Panc1 (cell line): ENCODE measurements around the gene SORCS1. TPM values are rescaled to one million over a fixed set of nuclear protein-coding genes. Genes with fewer than 3 reads are reported as not detected.

Experiments used
- ATAC-seq: fragments of 200-7000 bp; cut with Tn5 transposase; 2 replicates; pipeline ENCODE4 v1.9.1; 2020; ENCODE audit warnings: mild to moderate bottlenecking, moderate library complexity
- BruUV-seq: library from RNA; stranded (reverse); fragments of 400-500 nt; replicated peaks from 2 replicates; lab custom pipeline; 2021; lab: Mats Ljungman, UMichigan
- CTCF ChIA-PET: fragments of 300-600 bp; sonication (Branson Sonifier 250); formaldehyde crosslinking; loops from one replicate; lab custom pipeline; 2022; ENCODE audit warnings: antibody characterized with exemption; lab: Charles Lee
- POLR2A ChIA-PET: fragments of 300-600 bp; sonication (Branson Sonifier 250); formaldehyde crosslinking; loops from one replicate; lab custom pipeline; 2022; ENCODE audit warnings: antibody characterized with exemption; lab: Charles Lee
- DNase-seq: peaks from one replicate; pipeline ENCODE4 v3.0.0-alpha.2; 2010; ENCODE audit warnings: low read depth, low spot score
- H3K27ac ChIP-seq: 2 replicates; pipeline ENCODE4 v1.5.1; 2011; ENCODE audit warnings: mild to moderate bottlenecking, low read length, inconsistent platforms
- H3K27me3 ChIP-seq: fragments of 200-500 bp; sonication (Bioruptor generic); 2 replicates; pipeline ENCODE4 v1.6.0; 2014; ENCODE audit warnings: low read length, inconsistent platforms; ENCODE audit not compliant: control insufficient read depth, insufficient read depth
- H3K36me3 ChIP-seq: fragments of 200-500 bp; sonication (Bioruptor generic); 2 replicates; pipeline ENCODE4 v1.5.1; 2014; ENCODE audit warnings: inconsistent platforms, mild to moderate bottlenecking, low read length, moderate library complexity; ENCODE audit not compliant: control insufficient read depth, insufficient read depth
- H3K4me1 ChIP-seq: 2 replicates; pipeline ENCODE4 v1.5.1; 2011; ENCODE audit warnings: inconsistent platforms, mild to moderate bottlenecking, low read length, moderate library complexity; ENCODE audit not compliant: control insufficient read depth, insufficient read depth
- H3K4me3 ChIP-seq, 2 experiments: 2 replicates each; pipeline ENCODE4 v1.5.1; 2011 to 2012; ENCODE audit warnings: low read depth in 2 of 2, low read length in 2 of 2, mild to moderate bottlenecking in 2 of 2, inconsistent platforms in 1 of 2, moderate library complexity in 1 of 2
- H3K9me3 ChIP-seq: fragments of 200-500 bp; sonication (Bioruptor generic); 2 replicates; pipeline ENCODE4 v1.5.1; 2014; ENCODE audit warnings: low read depth, mild to moderate bottlenecking, inconsistent platforms, low read length, moderate library complexity; ENCODE audit not compliant: control insufficient read depth, insufficient read depth
- CTCF ChIP-seq: fragments of 450-650 bp; IDR thresholded peaks from 2 replicates; pipeline ENCODE4 v1.5.1; 2017; ENCODE audit warnings: mild to moderate bottlenecking
- POLR2AphosphoS5 ChIP-seq: IDR thresholded peaks from 2 replicates; pipeline ENCODE4 v1.6.1; 2012; ENCODE audit warnings: mild to moderate bottlenecking, low read depth, low read length, moderate library complexity
- REST ChIP-seq, 2 experiments: IDR thresholded peaks; 2 replicates each; pipeline ENCODE4 v1.6.1; 2011 to 2012; ENCODE audit warnings: low read depth in 2 of 2, control low read depth in 1 of 2, low read length in 1 of 2, mild to moderate bottlenecking in 1 of 2, moderate library complexity in 1 of 2; ENCODE audit not compliant: insufficient read depth in 1 of 2
- SIN3A ChIP-seq: IDR thresholded peaks from 2 replicates; pipeline ENCODE4 v1.6.1; 2012; ENCODE audit warnings: low read depth, mild to moderate bottlenecking, low read length, moderate library complexity, borderline replicate concordance; ENCODE audit not compliant: insufficient read depth
- TCF7L2 ChIP-seq: IDR thresholded peaks from 2 replicates; pipeline ENCODE4 v1.6.1; 2011; ENCODE audit warnings: mild to moderate bottlenecking, low read depth, low read length, inconsistent platforms
- in situ Hi-C: cut with HindIII; loops from 2 replicates; pipeline ENCODE4 v1.10.0; 2016; ENCODE audit warnings: low sequenced_read_pairs, low pct_unique_long_range_greater_than_20kb
- intact Hi-C: fragments of 100-400 bp; cut with micrococcal nuclease; formaldehyde crosslinking; loops from one replicate; pipeline ENCODE4 v1.10.0; 2022; ENCODE audit not compliant: unreplicated experiment
- total RNA-seq: library from RNA; stranded (reverse); gene quantifications from one replicate; pipeline ENCODE4 v1.2.1, GENCODE V29; 2021; ENCODE audit not compliant: unreplicated experiment

The SORCS1 gene
- total RNA-seq, 1 experiment from 2014 or later = not detected

GRCh38 chr10:106982268-106982667 lies 182.2 kb downstream of the SORCS1 start:
- POLR2A ChIA-PET = no interaction called here

GRCh38 chr10:106981452-106982075 lies 182.9 kb downstream of the SORCS1 start:
- Histone ChIP-seq H3K9me3 (no peaks in the 10 kb centered on the region), H3K36me3 (no peaks in the 10 kb centered on the region), H3K27me3 (no peaks in the 10 kb centered on the region), H3K4me3 (no peak overlapping the region), H3K4me1 (no peaks in the 10 kb centered on the region), H3K27ac (no peak overlapping the region)
- BruUV-seq = no TSS peak
- DNase-seq (no peak), ATAC-seq (no peak)
- in situ Hi-C loops = no loop called here
- POLR2A ChIA-PET = no interaction called here
- TF ChIP-seq REST (IDR thresholded peaks at IDR 0.05; ENCODE audit: insufficient read depth in 1 of 2, low read depth in 2 of 2, low read length in 1 of 2) (no peak), SIN3A (no peak), CTCF (no peak), TCF7L2 (no peak), POLR2AphosphoS5 (no peak)
- CTCF ChIA-PET = no interaction called here
- intact Hi-C loops = no loop called here

More at GRCh38 chr10:106982268-106982667, 182.2 kb downstream of the SORCS1 start:
- H3K36me3 ChIP-seq = no peaks in the 10 kb centered on the region
- in situ Hi-C loops (no loop called here), intact Hi-C loops (no loop called here)
- no peaks in the 10 kb centered on the region for H3K9me3 ChIP-seq
- H3K27me3 ChIP-seq = no peaks in the 10 kb centered on the region
- TF ChIP-seq TCF7L2 (no peak), CTCF (no peak), REST (IDR thresholded peaks at IDR 0.05; ENCODE audit: insufficient read depth in 1 of 2, low read depth in 2 of 2, low read length in 1 of 2) (no peak), POLR2AphosphoS5 (no peak), SIN3A (no peak)
- no peak for DNase-seq
- no peak overlapping the region for H3K4me3 ChIP-seq
- CTCF ChIA-PET = no interaction called here
- ATAC-seq = no peak
- H3K27ac ChIP-seq = no peak overlapping the region
- H3K4me1 ChIP-seq = no peaks in the 10 kb centered on the region
- BruUV-seq = no TSS peak
